HCT116 (cell line): ENCODE results near the gene TTC33. TPM values are rescaled to one million over a fixed set of nuclear protein-coding genes. Genes with fewer than 3 reads are reported as not detected.

Source experiments
- ATAC-seq: fragments of 200-7000 bp; cut with Tn5 transposase; 2 replicates; pipeline ENCODE4 v1.9.1; 2020; ENCODE audit warnings: mild to moderate bottlenecking, moderate library complexity
- BruUV-seq: library from RNA; stranded (reverse); fragments of 400-500 nt; replicated peaks from 2 replicates; lab custom pipeline; 2021; lab: Mats Ljungman, UMichigan
- CTCF ChIA-PET: fragments of 300-600 bp; sonication (Branson Sonifier 250); formaldehyde crosslinking; loops from one replicate; lab custom pipeline; 2021; ENCODE audit warnings: antibody characterized with exemption; lab: Charles Lee
- POLR2A ChIA-PET: fragments of 300-600, 350-600 bp; sonication (Branson Sonifier 250); formaldehyde crosslinking; loops from one replicate; lab custom pipeline; 2021; ENCODE audit warnings: antibody characterized with exemption; lab: Charles Lee
- RAD21 ChIA-PET, 2 experiments: fragments of 300-600 bp; sonication (Branson Sonifier 250); formaldehyde crosslinking; loops; one replicate each; lab custom pipeline; 2023; ENCODE audit warnings: low total read pairs in 2 of 2; ENCODE audit not compliant: uncharacterized antibody in 2 of 2, unreplicated experiment in 2 of 2, low non-redundant PET in 1 of 2; lab: Charles Lee
- DNase-seq: peaks from one replicate; pipeline ENCODE4 v3.0.0-alpha.2; 2010; ENCODE audit warnings: low read depth, low spot score
- H2AFZ ChIP-seq: fragments of 200-600 bp; shearing (Covaris generic), sonication (generic); 2 replicates; pipeline ENCODE4 v1.6.1; 2017; ENCODE audit warnings: low read depth, mixed run types, mixed read lengths, antibody characterized with exemption, low read length; ENCODE audit not compliant: poor library complexity, severe bottlenecking
- H3K27ac ChIP-seq: 2 replicates; pipeline ENCODE4 v1.5.1; 2012; ENCODE audit warnings: low read depth, low read length
- H3K27me3 ChIP-seq: fragments of 200-600 bp; sonication (generic); 2 replicates; pipeline ENCODE4 v1.6.1; 2016; ENCODE audit warnings: mixed run types, low read length, mixed read lengths; ENCODE audit not compliant: insufficient read depth
- H3K36me3 ChIP-seq, 2 experiments: fragments of 200-500 bp in 1 of 2; fragments of 200-600 bp in 1 of 2; sonication (Bioruptor generic) in 1 of 2; sonication (generic) in 1 of 2; 2 replicates each; pipeline versions ENCODE4 v1.5.1 to v1.6.1; 2014 to 2016; ENCODE audit warnings: low read length in 2 of 2, inconsistent platforms in 1 of 2, mixed read lengths in 1 of 2, mixed run types in 1 of 2; ENCODE audit not compliant: insufficient read depth in 2 of 2, control insufficient read depth in 1 of 2
- H3K4me1 ChIP-seq, 2 experiments: fragments of 200-600 bp in 1 of 2; sonication (generic) in 1 of 2; 2 replicates each; pipeline versions ENCODE4 v1.5.1 to v1.6.1; 2012 to 2017; ENCODE audit warnings: low read length in 2 of 2, inconsistent platforms in 1 of 2, mild to moderate bottlenecking in 1 of 2, mixed read lengths in 1 of 2, mixed run types in 1 of 2, moderate library complexity in 1 of 2; ENCODE audit not compliant: insufficient read depth in 2 of 2, control insufficient read depth in 1 of 2
- H3K4me2 ChIP-seq: fragments of 200-600 bp; sonication (generic); 2 replicates; pipeline ENCODE4 v1.6.1; 2017; ENCODE audit warnings: mixed run types, low read length, mixed read lengths
- H3K4me3 ChIP-seq, 2 experiments: fragments of 200-600 bp in 1 of 2; sonication (generic) in 1 of 2; replicated peaks in 1 of 2; 2 replicates each; pipeline ENCODE4 v1.5.1; 2011 to 2016; ENCODE audit warnings: low read length in 2 of 2, control low read depth in 1 of 2, low read depth in 1 of 2, mild to moderate bottlenecking in 1 of 2, mixed read lengths in 1 of 2, mixed run types in 1 of 2
- H3K79me2 ChIP-seq: fragments of 200-600 bp; sonication (generic); 2 replicates; pipeline ENCODE4 v1.6.1; 2017; ENCODE audit warnings: mild to moderate bottlenecking, mixed run types, low read length, moderate library complexity, mixed read lengths; ENCODE audit not compliant: insufficient read depth
- H3K9ac ChIP-seq: fragments of 200-600 bp; sonication (generic); 2 replicates; pipeline ENCODE4 v1.6.1; 2016; ENCODE audit warnings: low read length, mixed read lengths
- H3K9me2 ChIP-seq: fragments of 200-600 bp; sonication (generic), shearing (Covaris generic); 2 replicates; pipeline ENCODE4 v1.6.1; 2017; ENCODE audit warnings: mixed run types, mild to moderate bottlenecking, moderate library complexity; ENCODE audit not compliant: insufficient read depth
- H3K9me3 ChIP-seq, 2 experiments: fragments of 200-500 bp in 1 of 2; fragments of 200-600 bp in 1 of 2; sonication (Bioruptor generic) in 1 of 2; sonication (generic) in 1 of 2; 2 replicates each; pipeline ENCODE4 v1.6.1; 2014 to 2017; ENCODE audit warnings: low read length in 2 of 2, mixed read lengths in 2 of 2, inconsistent platforms in 1 of 2, low read depth in 1 of 2, mild to moderate bottlenecking in 1 of 2, mixed run types in 1 of 2, moderate library complexity in 1 of 2; ENCODE audit not compliant: control insufficient read depth in 1 of 2, insufficient read depth in 1 of 2
- H4K20me1 ChIP-seq: fragments of 200-600 bp; sonication (generic), shearing (Covaris generic); 2 replicates; pipeline ENCODE4 v1.6.1; 2017; ENCODE audit warnings: mixed run types, mild to moderate bottlenecking, moderate library complexity; ENCODE audit not compliant: insufficient read depth
- CEBPB ChIP-seq: IDR thresholded peaks from 2 replicates; pipeline ENCODE4 v1.6.1; 2012; ENCODE audit warnings: low read depth
- EGR1 ChIP-seq: IDR thresholded peaks from 2 replicates; pipeline ENCODE4 v1.6.1; 2012; ENCODE audit warnings: low read depth
- ELF1 ChIP-seq: IDR thresholded peaks from 2 replicates; pipeline ENCODE4 v1.6.1; 2012; ENCODE audit warnings: low read depth, borderline replicate concordance
- EZH2 ChIP-seq: fragments of 200-600 bp; sonication (generic); IDR thresholded peaks from 2 replicates; pipeline ENCODE4 v1.6.1; 2017; ENCODE audit warnings: antibody characterized with exemption, mixed run types
- EZH2phosphoT487 ChIP-seq: fragments of 200-600 bp; IDR thresholded peaks from 2 replicates; pipeline ENCODE4 v1.6.1; 2018; ENCODE audit warnings: antibody characterized with exemption, borderline replicate concordance
- FOSL1 ChIP-seq: IDR thresholded peaks from 2 replicates; pipeline ENCODE4 v1.6.1; 2012; ENCODE audit warnings: low read depth
- JUND ChIP-seq: IDR thresholded peaks from 2 replicates; pipeline ENCODE4 v1.6.1; 2012
- POLR2A ChIP-seq: IDR thresholded peaks from 2 replicates; pipeline ENCODE4 v1.7.0; 2011; ENCODE audit warnings: borderline replicate concordance; ENCODE audit not compliant: insufficient read depth, insufficient read length; ENCODE audit errors: extremely low read depth
- POLR2AphosphoS5 ChIP-seq: IDR thresholded peaks from 2 replicates; pipeline ENCODE4 v1.6.1; 2011; ENCODE audit warnings: mild to moderate bottlenecking, low read depth, low read length, moderate library complexity
- RAD21 ChIP-seq: IDR thresholded peaks from 2 replicates; pipeline ENCODE4 v1.6.1; 2012; ENCODE audit warnings: low read depth, mild to moderate bottlenecking
- SIN3A ChIP-seq: IDR thresholded peaks from 2 replicates; pipeline ENCODE4 v1.6.1; 2012; ENCODE audit warnings: low read depth
- SP1 ChIP-seq: IDR thresholded peaks from 2 replicates; pipeline ENCODE4 v1.6.1; 2012; ENCODE audit warnings: low read depth
- SRF ChIP-seq: IDR thresholded peaks from 2 replicates; pipeline ENCODE4 v1.6.1; 2012; ENCODE audit warnings: low read depth
- YY1 ChIP-seq: IDR thresholded peaks from 2 replicates; pipeline ENCODE4 v1.6.1; 2011; ENCODE audit warnings: low read length, low read depth, moderate library complexity, mild to moderate bottlenecking; ENCODE audit not compliant: insufficient replicate concordance; ENCODE audit errors: extremely low read depth
- ZFX ChIP-seq: fragments of 450-650 bp; IDR thresholded peaks from 2 replicates; pipeline ENCODE4 v1.6.1; 2017
- ZNF274 ChIP-seq: fragments of 200-500 bp; sonication (Bioruptor generic); IDR thresholded peaks from 2 replicates; pipeline ENCODE4 v1.6.1; 2014; ENCODE audit warnings: mild to moderate bottlenecking, low read depth, low read length, inconsistent platforms
- intact Hi-C: fragments of 100-400 bp; cut with micrococcal nuclease; formaldehyde crosslinking; loops from 2 replicates; pipeline ENCODE4 v1.10.0; 2022
- total RNA-seq: library from RNA; stranded (reverse); gene quantifications from one replicate; pipeline ENCODE4 v1.2.1, GENCODE V29; 2021; ENCODE audit not compliant: unreplicated experiment
- TF ChIP-seq, protein P1 (sequence below): IDR thresholded peaks from 2 replicates; pipeline ENCODE4 v1.6.1; 2012; ENCODE audit warnings: low read depth
- TF ChIP-seq, protein P2 (sequence below): IDR thresholded peaks from 2 replicates; pipeline ENCODE4 v1.6.1; 2012
- TF ChIP-seq, protein P3 (sequence below): IDR thresholded peaks from 2 replicates; pipeline ENCODE4 v1.6.1; 2012
- TF ChIP-seq, protein P4 (sequence below), 3 experiments: fragments of 200-600 bp in 1 of 3; sonication (generic) in 1 of 3; IDR thresholded peaks in 2 of 3; conservative IDR thresholded peaks in 1 of 3; 2 replicates each; pipeline ENCODE4 v1.5.1; 2012 to 2017; ENCODE audit warnings: low read depth in 2 of 3, low read length in 2 of 3, antibody characterized with exemption in 1 of 3, borderline replicate concordance in 1 of 3, control low read depth in 1 of 3, mild to moderate bottlenecking in 1 of 3, mixed read lengths in 1 of 3, mixed run types in 1 of 3, moderate library complexity in 1 of 3; ENCODE audit not compliant: insufficient read depth in 1 of 3

Gene TTC33
- total RNA-seq, 1 experiment from 2014 or later, result 14.5 TPM

DNA sequence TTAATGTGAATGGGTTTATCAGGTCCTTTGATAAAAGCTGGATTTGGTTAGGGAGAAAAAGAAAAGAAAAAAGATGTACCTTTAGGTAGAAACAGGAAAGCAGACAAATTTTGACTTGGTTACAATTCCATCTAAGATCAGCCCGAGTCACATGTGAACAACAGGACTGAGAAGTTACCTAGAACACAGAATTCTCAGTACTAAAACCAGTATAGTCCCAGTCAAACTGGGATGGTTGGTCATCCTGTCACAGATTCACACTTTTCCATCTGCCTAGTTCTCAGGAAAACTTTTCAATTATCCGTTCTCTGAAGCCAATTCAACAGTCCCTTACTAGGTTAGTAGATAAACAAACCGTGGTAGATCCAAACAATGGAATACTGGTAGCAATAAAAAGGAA, 266.3 kb downstream of the TTC33 start:
- Histone ChIP-seq H3K9me3 (no peaks in the 10 kb centered on the region), H3K4me1 (no peaks in the 10 kb centered on the region), H2AFZ (no peak overlapping the region), H3K36me3 (no peaks in the 10 kb centered on the region)
- intact Hi-C loops, result no loop called here
- no peak for TF ChIP-seq POLR2AphosphoS5
- TF ChIP-seq SP1, result no peak
- TF ChIP-seq, protein P1, sequence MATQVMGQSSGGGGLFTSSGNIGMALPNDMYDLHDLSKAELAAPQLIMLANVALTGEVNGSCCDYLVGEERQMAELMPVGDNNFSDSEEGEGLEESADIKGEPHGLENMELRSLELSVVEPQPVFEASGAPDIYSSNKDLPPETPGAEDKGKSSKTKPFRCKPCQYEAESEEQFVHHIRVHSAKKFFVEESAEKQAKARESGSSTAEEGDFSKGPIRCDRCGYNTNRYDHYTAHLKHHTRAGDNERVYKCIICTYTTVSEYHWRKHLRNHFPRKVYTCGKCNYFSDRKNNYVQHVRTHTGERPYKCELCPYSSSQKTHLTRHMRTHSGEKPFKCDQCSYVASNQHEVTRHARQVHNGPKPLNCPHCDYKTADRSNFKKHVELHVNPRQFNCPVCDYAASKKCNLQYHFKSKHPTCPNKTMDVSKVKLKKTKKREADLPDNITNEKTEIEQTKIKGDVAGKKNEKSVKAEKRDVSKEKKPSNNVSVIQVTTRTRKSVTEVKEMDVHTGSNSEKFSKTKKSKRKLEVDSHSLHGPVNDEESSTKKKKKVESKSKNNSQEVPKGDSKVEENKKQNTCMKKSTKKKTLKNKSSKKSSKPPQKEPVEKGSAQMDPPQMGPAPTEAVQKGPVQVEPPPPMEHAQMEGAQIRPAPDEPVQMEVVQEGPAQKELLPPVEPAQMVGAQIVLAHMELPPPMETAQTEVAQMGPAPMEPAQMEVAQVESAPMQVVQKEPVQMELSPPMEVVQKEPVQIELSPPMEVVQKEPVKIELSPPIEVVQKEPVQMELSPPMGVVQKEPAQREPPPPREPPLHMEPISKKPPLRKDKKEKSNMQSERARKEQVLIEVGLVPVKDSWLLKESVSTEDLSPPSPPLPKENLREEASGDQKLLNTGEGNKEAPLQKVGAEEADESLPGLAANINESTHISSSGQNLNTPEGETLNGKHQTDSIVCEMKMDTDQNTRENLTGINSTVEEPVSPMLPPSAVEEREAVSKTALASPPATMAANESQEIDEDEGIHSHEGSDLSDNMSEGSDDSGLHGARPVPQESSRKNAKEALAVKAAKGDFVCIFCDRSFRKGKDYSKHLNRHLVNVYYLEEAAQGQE, result no peak
- TF ChIP-seq SRF, result no peak
- TF ChIP-seq FOSL1, result no peak
- no peak for TF ChIP-seq JUND
- TF ChIP-seq ZFX, result no peak
- TF ChIP-seq, protein P2, sequence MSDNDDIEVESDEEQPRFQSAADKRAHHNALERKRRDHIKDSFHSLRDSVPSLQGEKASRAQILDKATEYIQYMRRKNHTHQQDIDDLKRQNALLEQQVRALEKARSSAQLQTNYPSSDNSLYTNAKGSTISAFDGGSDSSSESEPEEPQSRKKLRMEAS, result no peak
- TF ChIP-seq ELF1, result no peak
- TF ChIP-seq, protein P3, sequence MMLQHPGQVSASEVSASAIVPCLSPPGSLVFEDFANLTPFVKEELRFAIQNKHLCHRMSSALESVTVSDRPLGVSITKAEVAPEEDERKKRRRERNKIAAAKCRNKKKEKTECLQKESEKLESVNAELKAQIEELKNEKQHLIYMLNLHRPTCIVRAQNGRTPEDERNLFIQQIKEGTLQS, result no peak
- TF ChIP-seq POLR2A, result no peak
- no peak for TF ChIP-seq RAD21
- TF ChIP-seq EGR1, result no peak
- TF ChIP-seq ZNF274, result no peak
- no peak for TF ChIP-seq EZH2phosphoT487
- no peak for TF ChIP-seq SIN3A
- no peak for TF ChIP-seq EZH2
- no peak for TF ChIP-seq YY1
- TF ChIP-seq, protein P4, sequence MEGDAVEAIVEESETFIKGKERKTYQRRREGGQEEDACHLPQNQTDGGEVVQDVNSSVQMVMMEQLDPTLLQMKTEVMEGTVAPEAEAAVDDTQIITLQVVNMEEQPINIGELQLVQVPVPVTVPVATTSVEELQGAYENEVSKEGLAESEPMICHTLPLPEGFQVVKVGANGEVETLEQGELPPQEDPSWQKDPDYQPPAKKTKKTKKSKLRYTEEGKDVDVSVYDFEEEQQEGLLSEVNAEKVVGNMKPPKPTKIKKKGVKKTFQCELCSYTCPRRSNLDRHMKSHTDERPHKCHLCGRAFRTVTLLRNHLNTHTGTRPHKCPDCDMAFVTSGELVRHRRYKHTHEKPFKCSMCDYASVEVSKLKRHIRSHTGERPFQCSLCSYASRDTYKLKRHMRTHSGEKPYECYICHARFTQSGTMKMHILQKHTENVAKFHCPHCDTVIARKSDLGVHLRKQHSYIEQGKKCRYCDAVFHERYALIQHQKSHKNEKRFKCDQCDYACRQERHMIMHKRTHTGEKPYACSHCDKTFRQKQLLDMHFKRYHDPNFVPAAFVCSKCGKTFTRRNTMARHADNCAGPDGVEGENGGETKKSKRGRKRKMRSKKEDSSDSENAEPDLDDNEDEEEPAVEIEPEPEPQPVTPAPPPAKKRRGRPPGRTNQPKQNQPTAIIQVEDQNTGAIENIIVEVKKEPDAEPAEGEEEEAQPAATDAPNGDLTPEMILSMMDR (IDR thresholded peaks at IDR 0.05 in 2 of 3, conservative IDR thresholded peaks at IDR 0.05 in 1 of 3; ENCODE audit: borderline replicate concordance in 1 of 3, insufficient read depth in 1 of 3, low read depth in 2 of 3, low read length in 2 of 3), result no peak
- no peak for TF ChIP-seq CEBPB
- TF ChIP-seq, all 23 proteins: peak for 0
- Histone ChIP-seq H3K9ac (no peak overlapping the region), H3K27ac (no peak overlapping the region), H3K4me2 (no peak overlapping the region), H4K20me1 (no peaks in the 10 kb centered on the region), H3K4me3 (no peak overlapping the region), H3K9me2 (no peaks in the 10 kb centered on the region), H3K27me3 (no peaks in the 10 kb centered on the region), H3K79me2 (no peaks in the 10 kb centered on the region)
- ChIA-PET POLR2A (no interaction called here), RAD21 (no interaction called here), CTCF (no interaction called here)
- no peak for DNase-seq
- BruUV-seq, result no TSS peak
- no peak for ATAC-seq
